Liver (tissue), 9 donors: ENCODE data around the gene TM4SF18. TPM values are rescaled to one million over a fixed set of nuclear protein-coding genes. Genes with fewer than 3 reads are reported as not detected.

Source experiments
- DNase-seq: peaks from one replicate; pipeline ENCODE4 v3.0.0-alpha.2; 2017; ENCODE audit warnings: low spot score
- H3K27ac ChIP-seq, 2 donors: one replicate each; pipeline ENCODE4 v1.7.0; 2013; ENCODE audit warnings: inconsistent platforms in 2 of 2, low read length in 2 of 2, control low read depth in 1 of 2, low read depth in 1 of 2, mild to moderate bottlenecking in 1 of 2
- H3K27me3 ChIP-seq, 4 donors: one replicate each; pipeline versions ENCODE4 v1.6.1 to v1.7.0; 2013; ENCODE audit warnings: low read length in 3 of 4, inconsistent platforms in 1 of 4, mild to moderate bottlenecking in 1 of 4, moderate library complexity in 1 of 4; ENCODE audit not compliant: control insufficient read depth in 4 of 4, insufficient read depth in 4 of 4
- H3K36me3 ChIP-seq, 4 donors: one replicate each; pipeline versions ENCODE4 v1.6.1 to v1.7.0; 2013; ENCODE audit warnings: low read length in 3 of 4, mild to moderate bottlenecking in 3 of 4, low read depth in 1 of 4, moderate library complexity in 1 of 4; ENCODE audit not compliant: control insufficient read depth in 4 of 4, insufficient read depth in 3 of 4
- H3K4me1 ChIP-seq, 4 donors: one replicate each; pipeline versions ENCODE4 v1.6.1 to v1.7.0; 2013; ENCODE audit warnings: low read length in 3 of 4, mild to moderate bottlenecking in 3 of 4, moderate library complexity in 1 of 4; ENCODE audit not compliant: control insufficient read depth in 4 of 4, insufficient read depth in 4 of 4
- H3K4me3 ChIP-seq, 3 donors: one replicate each; pipeline versions ENCODE4 v1.6.1 to v1.7.0; 2013; ENCODE audit warnings: low read length in 3 of 3, control low read depth in 1 of 3, low read depth in 1 of 3, mild to moderate bottlenecking in 1 of 3
- H3K9ac ChIP-seq, 2 donors: one replicate each; pipeline ENCODE4 v1.7.0; 2013; ENCODE audit warnings: low read length in 2 of 2, mild to moderate bottlenecking in 2 of 2, moderate library complexity in 2 of 2, control low read depth in 1 of 2, low read depth in 1 of 2
- H3K9me3 ChIP-seq, 4 donors: one replicate each; pipeline versions ENCODE4 v1.6.1 to v1.7.0; 2013; ENCODE audit warnings: low read length in 3 of 4; ENCODE audit not compliant: control insufficient read depth in 4 of 4
- ATF3 ChIP-seq: IDR thresholded peaks from 2 replicates; pipeline ENCODE4 v1.6.1; 2016; ENCODE audit warnings: antibody characterized with exemption
- GABPA ChIP-seq, 2 donors: IDR thresholded peaks in 1 of 2; conservative IDR thresholded peaks in 1 of 2; 2 replicates each; pipeline ENCODE4 v1.6.1; 2016; ENCODE audit warnings: antibody characterized with exemption in 2 of 2, mild to moderate bottlenecking in 1 of 2, moderate library complexity in 1 of 2
- HNF4A ChIP-seq, 2 donors: conservative IDR thresholded peaks; 2 replicates each; pipeline ENCODE4 v1.6.1; 2016; ENCODE audit warnings: antibody characterized with exemption in 2 of 2, mild to moderate bottlenecking in 2 of 2
- HNF4G ChIP-seq: IDR thresholded peaks from 2 replicates; pipeline ENCODE4 v1.6.1; 2016; ENCODE audit warnings: antibody characterized with exemption
- JUND ChIP-seq, 2 donors: IDR thresholded peaks; 2 replicates each; pipeline ENCODE4 v1.6.1; 2016; ENCODE audit warnings: antibody characterized with exemption in 2 of 2
- MAX ChIP-seq: IDR thresholded peaks from 2 replicates; pipeline ENCODE4 v1.6.1; 2016; ENCODE audit warnings: antibody characterized with exemption
- NR2F2 ChIP-seq: IDR thresholded peaks from 2 replicates; pipeline ENCODE4 v1.6.1; 2016; ENCODE audit warnings: antibody characterized with exemption
- REST ChIP-seq: IDR thresholded peaks from 2 replicates; pipeline ENCODE4 v1.6.1; 2016; ENCODE audit warnings: antibody characterized with exemption, mild to moderate bottlenecking
- YY1 ChIP-seq: IDR thresholded peaks from 2 replicates; pipeline ENCODE4 v1.6.1; 2016; ENCODE audit warnings: antibody characterized with exemption, mild to moderate bottlenecking
- WGBS: extraction: QIAGEN DNeasy Blood & Tissue Kit; methylation state at CpG from one replicate; pipeline ENCODE4 v1.1.7; 2013; 5-methylcytosine and 5-hydroxymethylcytosine counted together
- polyA plus RNA-seq, 2 donors: library from polyadenylated mRNA; stranded (reverse) in 1 of 2; unstranded in 1 of 2; fragments of 200-250 nt in 1 of 2; fragments of >200 nt in 1 of 2; fragmentation: Nextera tagmentation in 1 of 2; extraction: Ambion mirVana in 1 of 2; gene quantifications; one replicate each; pipeline versions ENCODE4 v1.2.1 to v1.2.3, GENCODE V29; 2013 to 2015
- total RNA-seq, 2 donors: library from RNA; depleted of rRNA; stranded (reverse); fragments of >200 nt; gene quantifications; one replicate each; pipeline ENCODE4 v1.2.3, GENCODE V29; 2014
- TF ChIP-seq, protein P1 (sequence below): IDR thresholded peaks from 2 replicates; pipeline ENCODE4 v1.6.1; 2016; ENCODE audit warnings: antibody characterized with exemption
- TF ChIP-seq, protein P2 (sequence below): fragments of 150-350 bp; IDR thresholded peaks from 2 replicates; pipeline ENCODE4 v1.5.1; 2017; ENCODE audit warnings: improper control_type of control experiment, low read depth, low read length; ENCODE audit not compliant: missing input control
- donor health status: healthy.
- donor health status: healthy.
- donor health status: healthy.
- donor health status: healthy.
- donor health status: healthy.

Gene TM4SF18
- total and polyA plus RNA-seq, 4 donors = 4.9 to 12.6 (median 6.4) TPM

DNA sequence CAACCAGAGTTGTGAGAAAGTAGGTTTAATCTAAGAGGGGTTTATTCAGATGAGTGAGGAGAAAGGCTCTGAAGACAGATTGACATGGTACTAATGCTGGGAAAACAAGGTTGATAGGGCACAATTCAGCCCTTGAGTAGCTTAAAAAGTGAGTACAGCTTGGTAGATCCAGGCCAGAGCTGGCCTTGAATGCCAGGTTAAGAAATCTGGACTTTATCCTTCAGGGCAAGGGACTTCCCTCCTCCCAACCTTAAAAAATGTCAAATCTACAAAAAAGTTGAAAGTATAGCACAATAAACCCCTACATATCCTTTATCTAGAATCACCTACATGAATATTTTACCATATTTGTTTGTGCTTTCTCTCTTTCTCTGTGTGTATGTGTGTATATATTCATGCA is 7.9 kb downstream of the TM4SF18 start (continued):
- TF ChIP-seq HNF4A (conservative IDR thresholded peaks at IDR 0.05) = peak; percentile 93 to 96

DNA sequence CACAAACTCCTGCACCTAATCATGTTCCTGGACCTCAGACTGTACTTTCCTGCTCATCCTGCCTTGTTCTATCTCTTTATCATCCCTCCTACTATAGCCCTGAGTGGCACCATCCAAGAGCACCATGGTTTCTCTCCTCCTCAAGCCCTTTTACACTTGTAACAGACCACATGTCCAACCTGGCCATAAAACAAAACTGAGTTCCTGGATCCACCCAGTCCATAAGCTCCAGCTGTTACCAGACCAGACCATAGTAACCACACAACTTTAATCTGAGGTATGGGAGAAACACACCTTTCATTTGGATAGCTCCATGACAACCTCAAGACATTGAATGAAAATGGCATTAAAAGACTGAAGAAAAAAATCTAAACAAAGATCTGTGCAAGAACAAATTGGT is 9.1 kb downstream of the TM4SF18 start:
- Histone ChIP-seq H3K36me3 (no peaks in the 10 kb centered on the region), H3K27ac (no peak overlapping the region), H3K4me3 (no peak overlapping the region), H3K9me3 (no peaks in the 10 kb centered on the region), H3K4me1 (peaks cover 0 to 5% (median 1%) of the 10 kb centered on the region in 4 donors), H3K9ac (no peak overlapping the region), H3K27me3 (no peaks in the 10 kb centered on the region)
- TF ChIP-seq HNF4A (conservative IDR thresholded peaks at IDR 0.05) (no peak), MAX (no peak), HNF4G (no peak)
- DNase-seq = no peak

- TF ChIP-seq, protein P1, sequence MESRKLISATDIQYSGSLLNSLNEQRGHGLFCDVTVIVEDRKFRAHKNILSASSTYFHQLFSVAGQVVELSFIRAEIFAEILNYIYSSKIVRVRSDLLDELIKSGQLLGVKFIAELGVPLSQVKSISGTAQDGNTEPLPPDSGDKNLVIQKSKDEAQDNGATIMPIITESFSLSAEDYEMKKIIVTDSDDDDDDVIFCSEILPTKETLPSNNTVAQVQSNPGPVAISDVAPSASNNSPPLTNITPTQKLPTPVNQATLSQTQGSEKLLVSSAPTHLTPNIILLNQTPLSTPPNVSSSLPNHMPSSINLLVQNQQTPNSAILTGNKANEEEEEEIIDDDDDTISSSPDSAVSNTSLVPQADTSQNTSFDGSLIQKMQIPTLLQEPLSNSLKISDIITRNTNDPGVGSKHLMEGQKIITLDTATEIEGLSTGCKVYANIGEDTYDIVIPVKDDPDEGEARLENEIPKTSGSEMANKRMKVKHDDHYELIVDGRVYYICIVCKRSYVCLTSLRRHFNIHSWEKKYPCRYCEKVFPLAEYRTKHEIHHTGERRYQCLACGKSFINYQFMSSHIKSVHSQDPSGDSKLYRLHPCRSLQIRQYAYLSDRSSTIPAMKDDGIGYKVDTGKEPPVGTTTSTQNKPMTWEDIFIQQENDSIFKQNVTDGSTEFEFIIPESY = no peak
- no peak for TF ChIP-seq GABPA (IDR thresholded peaks at IDR 0.05 in 1 of 2, conservative IDR thresholded peaks at IDR 0.05 in 1 of 2)
- TF ChIP-seq REST = no peak
- TF ChIP-seq YY1 = no peak
- TF ChIP-seq JUND (IDR thresholded peaks at IDR 0.05) = no peak
- TF ChIP-seq ATF3 = no peak
- TF ChIP-seq, protein P2, sequence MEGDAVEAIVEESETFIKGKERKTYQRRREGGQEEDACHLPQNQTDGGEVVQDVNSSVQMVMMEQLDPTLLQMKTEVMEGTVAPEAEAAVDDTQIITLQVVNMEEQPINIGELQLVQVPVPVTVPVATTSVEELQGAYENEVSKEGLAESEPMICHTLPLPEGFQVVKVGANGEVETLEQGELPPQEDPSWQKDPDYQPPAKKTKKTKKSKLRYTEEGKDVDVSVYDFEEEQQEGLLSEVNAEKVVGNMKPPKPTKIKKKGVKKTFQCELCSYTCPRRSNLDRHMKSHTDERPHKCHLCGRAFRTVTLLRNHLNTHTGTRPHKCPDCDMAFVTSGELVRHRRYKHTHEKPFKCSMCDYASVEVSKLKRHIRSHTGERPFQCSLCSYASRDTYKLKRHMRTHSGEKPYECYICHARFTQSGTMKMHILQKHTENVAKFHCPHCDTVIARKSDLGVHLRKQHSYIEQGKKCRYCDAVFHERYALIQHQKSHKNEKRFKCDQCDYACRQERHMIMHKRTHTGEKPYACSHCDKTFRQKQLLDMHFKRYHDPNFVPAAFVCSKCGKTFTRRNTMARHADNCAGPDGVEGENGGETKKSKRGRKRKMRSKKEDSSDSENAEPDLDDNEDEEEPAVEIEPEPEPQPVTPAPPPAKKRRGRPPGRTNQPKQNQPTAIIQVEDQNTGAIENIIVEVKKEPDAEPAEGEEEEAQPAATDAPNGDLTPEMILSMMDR = no peak
- no peak for TF ChIP-seq NR2F2
- Histone ChIP-seq H3K9me3 (no peaks in the 10 kb centered on the region), H3K36me3 (no peaks in the 10 kb centered on the region), H3K9ac (no peak overlapping the region), H3K27ac (no peak overlapping the region), H3K27me3 (no peaks in the 10 kb centered on the region), H3K4me1 (peaks cover 0 to 5% (median 1%) of the 10 kb centered on the region in 4 donors), H3K4me3 (no peak overlapping the region)
- no peak for DNase-seq
- 85% methylated on average over 2 of the region's 2 CpGs for WGBS
These were observed 11.8 kb downstream of the TM4SF18 start for GRCh38 chr3:149321640-149322039.
